Measurements from ENCODE around the gene CDC73.
"Not testable (repeated sequence)": the region's sequence is repeated elsewhere in the genome, so short reads cannot be mapped to it uniquely, and the experiment has no call there.

Gene CDC73

DNA sequence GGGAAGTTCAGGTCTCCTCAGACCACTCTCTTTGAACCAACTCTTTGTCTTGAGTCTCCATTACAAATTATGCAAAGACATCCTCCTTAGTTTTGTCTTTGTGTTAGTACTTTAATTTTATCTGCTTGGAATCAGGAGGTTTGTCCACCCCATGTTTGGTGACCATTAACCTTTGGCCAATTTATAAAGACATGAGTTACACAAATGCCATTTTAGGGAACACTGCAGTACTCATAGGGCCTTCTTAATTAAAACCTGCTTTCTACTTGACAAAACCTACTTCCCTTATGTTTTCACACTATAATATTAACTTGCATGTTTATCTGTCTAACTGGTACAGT lies 7.9 kb upstream of the CDC73 start:
- DNase-seq (ENCODE audit: low spot score) = no peak

GRCh38 chr1:193114485-193115095 lies 7.2 kb upstream of the CDC73 start:
- no peak for DNase-seq (ENCODE audit: low spot score)

DNA sequence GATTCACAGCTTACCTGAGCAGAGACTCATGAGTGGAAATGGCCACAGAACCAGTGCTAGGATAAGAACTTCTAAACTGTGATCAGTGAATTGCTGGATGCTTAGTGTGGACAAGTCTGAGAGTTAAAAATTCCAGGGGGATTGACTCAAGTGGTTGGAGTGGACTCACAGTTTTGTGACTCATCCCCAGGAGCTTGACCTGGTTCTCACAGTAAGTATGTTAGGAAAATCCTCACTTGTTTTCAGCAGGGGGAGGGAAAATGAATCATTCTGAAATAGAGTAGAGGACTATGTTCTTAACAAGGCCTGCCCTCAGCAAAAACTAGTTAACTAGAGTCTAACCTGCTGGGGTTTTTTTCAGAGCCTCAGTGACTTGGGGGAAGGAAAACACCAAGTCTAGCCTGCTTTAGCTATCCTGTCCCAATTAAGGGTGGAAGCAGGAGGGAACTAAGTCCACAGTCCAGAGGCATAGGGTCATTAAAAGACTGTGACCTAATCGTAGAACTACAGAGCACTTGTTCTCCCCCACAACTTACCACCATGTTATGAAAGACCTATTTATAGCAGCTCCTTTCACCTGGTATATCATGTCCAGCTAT lies 6.1 kb upstream of the CDC73 start:
- peak; percentile 98 for DNase-seq (ENCODE audit: low spot score)

- DNase-seq (ENCODE audit: low spot score) = not testable (repeated sequence)
Observed at GRCh38 chr1:193117167-193117566, 4.7 kb upstream of the CDC73 start.

- no peak for DNase-seq (ENCODE audit: low spot score)
Observed at GRCh38 chr1:193118194-193118593, 3.6 kb upstream of the CDC73 start.

GRCh38 chr1:193118803-193119730 lies 2.8 kb upstream of the CDC73 start:
- DNase-seq (ENCODE audit: low spot score) = no peak

GRCh38 chr1:193120604-193121166 lies 1.1 kb upstream of the CDC73 start:
- no peak for DNase-seq (ENCODE audit: low spot score)

- peak; percentile 20 for DNase-seq (ENCODE audit: low spot score)
Observed at GRCh38 chr1:193123751-193124150, 1.9 kb downstream of the CDC73 start.

DNA sequence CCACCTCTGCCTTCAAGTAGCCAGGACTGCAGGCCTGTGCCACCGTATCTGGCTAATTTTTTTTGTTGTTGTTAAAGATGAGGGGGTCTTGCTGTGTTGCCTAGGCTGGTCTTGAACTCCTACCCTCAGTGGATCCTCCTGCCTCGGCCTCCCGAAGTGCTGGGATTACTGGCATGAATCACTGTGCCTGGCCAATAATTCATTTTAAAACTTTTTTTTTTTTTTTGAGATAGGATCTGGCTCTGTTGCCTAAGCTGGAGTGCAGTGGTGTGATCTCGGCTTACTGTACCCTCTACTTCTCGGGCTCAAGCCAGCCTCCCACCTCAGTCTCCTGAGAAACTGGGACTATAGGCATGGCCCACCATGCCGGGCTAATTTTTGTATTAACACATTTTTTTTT lies 3.5 kb downstream of the CDC73 start:
- no peak for DNase-seq (ENCODE audit: low spot score)

- no peak for DNase-seq (ENCODE audit: low spot score)
Observed at GRCh38 chr1:193131266-193131860, 9.5 kb downstream of the CDC73 start.

- no peak for DNase-seq (ENCODE audit: low spot score)
Observed at GRCh38 chr1:193140254-193140653, 18.4 kb downstream of the CDC73 start.

GRCh38 chr1:193141804-193142203 lies 20.0 kb downstream of the CDC73 start:
- DNase-seq (ENCODE audit: low spot score) = no peak

GRCh38 chr1:193142409-193142808 lies 20.6 kb downstream of the CDC73 start:
- no peak for DNase-seq (ENCODE audit: low spot score)

- no peak for DNase-seq (ENCODE audit: low spot score)
Observed at GRCh38 chr1:193143285-193143684, 21.5 kb downstream of the CDC73 start.

DNA sequence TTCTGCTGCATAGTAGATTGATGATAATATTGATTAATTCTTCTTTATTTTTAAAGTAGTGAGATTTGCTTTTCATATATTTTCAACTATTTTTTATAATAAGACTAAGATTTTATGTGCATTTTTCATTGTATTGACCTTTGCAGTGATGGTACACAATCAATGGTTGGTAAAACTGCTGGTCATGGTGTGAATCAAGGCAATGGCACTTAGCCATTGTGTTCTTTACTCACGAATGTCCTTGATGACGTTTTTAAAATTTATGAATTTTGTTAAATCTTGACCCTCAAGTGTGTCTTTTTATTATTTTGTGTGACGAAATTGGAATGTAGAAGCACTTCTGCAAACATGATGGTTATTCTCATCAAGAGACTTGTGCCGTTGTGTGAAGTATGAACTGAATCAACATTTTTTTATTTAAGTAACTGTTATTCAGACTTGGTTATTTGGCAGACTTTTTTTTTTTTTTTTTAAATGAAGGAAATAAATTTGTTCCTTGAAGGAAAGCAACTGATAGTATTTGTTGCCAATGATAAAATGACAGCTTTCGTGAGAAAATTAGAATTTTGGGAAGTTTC lies 22.6 kb downstream of the CDC73 start:
- DNase-seq (ENCODE audit: low spot score) = no peak

GRCh38 chr1:193144999-193145398 lies 23.2 kb downstream of the CDC73 start:
- no peak for DNase-seq (ENCODE audit: low spot score)

DNA sequence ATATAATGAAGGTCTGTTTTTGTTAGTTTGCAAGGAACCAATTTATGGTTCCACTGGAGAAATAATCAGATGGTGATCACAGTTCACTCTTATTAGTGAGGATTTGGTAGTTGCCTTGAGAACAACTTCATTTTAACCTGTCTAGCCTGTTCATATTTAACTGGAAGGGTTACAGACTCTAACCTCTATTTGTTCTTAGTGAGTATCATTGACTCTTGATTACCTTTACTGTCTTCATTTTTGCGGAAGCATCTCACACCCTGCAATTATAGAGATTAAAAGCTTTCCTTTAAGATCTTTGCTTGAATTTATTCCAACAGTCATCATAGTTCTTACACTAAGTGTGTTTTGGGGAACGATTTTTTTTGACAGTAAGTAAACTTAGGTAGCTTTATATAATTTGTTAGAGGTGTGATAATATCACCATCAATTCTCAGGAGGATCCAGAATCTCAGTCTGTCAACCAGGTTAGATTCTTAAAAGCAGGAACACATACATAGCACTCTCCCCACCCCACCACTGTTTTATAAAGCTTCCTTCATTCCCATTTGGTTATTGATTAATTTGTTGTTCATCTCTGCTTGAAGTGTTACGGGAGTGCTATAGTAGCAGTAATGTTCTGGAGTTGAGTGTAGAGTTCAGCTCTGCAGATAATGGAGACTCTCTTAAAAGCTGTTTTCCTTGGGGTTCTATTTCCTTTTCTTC lies 34.4 kb downstream of the CDC73 start:
- DNase-seq (ENCODE audit: low spot score) = no peak

- DNase-seq (ENCODE audit: low spot score) = no peak
Observed at GRCh38 chr1:193156822-193157142, 35.0 kb downstream of the CDC73 start.

DNA sequence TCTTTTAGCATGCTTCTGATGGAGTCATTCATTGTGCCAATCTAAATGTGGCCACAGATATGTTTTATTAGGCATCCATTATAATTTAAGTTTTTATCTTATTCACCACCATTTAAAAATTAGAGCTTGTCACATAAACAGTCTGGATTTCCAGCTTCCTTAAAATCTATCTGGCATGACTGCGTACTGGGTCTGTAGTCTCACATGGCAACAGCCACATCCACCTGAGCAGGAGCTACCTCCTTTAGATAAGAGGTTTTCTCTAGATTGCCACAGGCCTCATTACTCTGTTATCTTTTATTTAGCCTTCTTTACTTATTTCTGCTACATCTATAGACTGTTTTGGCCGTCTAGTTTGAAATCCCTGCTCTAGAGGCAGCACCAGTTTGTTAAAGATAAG lies 35.5 kb downstream of the CDC73 start:
- no peak for DNase-seq (ENCODE audit: low spot score)

DNA sequence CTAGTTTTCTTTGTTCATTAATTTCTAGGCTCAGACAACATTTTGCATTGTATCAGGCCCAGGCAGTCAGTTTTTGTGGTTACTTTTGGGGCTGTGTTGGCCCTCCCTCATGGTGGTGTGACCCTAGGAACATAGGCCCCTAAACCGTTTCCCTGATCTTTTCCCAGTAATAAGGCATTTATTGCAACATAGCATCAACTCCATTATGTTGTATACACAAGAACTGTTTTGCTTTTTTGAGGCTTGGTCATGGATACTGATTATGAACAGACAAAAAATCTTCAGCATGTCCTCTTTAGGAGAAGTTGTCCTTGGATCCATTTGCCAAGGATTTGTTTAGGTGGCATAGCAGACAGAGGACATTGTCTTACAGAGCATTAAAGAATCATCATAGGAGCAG lies 54.3 kb downstream of the CDC73 start:
- no peak for DNase-seq (ENCODE audit: low spot score)

DNA sequence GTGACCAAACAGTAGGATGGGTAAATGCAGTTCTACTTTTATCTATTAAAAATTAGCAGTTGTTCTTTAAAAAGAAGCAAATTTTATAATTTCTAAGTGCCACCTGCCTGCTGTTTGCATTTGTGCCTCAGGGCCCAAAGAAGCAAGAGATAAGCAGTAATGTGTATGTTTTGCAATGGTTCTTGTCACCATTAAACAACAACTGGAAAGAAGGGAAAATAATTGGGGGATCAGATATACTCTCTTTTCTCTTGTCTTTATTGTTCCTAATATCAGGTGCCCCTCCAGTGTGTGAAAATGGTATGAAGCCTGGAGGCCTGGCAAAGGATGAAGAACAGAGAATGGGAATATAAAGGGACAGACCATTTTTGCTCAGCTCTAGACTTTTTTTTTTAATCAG lies 55.0 kb downstream of the CDC73 start:
- DNase-seq (ENCODE audit: low spot score) = no peak

DNA sequence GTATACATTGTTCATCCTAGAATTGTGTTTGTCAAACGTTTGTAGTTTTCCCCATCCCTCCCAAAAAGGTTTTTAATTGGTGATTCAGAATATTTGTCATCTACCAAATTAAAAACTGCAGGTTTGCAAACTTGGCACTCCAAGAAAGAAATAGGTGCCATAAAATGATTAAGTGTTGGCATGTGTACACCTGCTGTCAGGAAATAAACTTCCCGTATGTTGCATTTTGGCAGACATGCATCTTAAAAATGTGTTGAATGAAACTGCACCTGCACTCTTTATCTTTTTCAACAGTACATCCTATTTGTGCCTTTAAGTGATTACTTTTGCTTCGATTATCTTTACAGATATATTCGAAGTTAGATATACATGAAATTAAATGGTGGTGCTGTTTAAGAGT lies 57.3 kb downstream of the CDC73 start:
- DNase-seq (ENCODE audit: low spot score) = no peak

Data from RKO (cell line).